Hepatocyte (in vitro differentiated cells): ENCODE results near the gene NOMO2. TPM values are rescaled to one million over a fixed set of nuclear protein-coding genes. Genes with fewer than 3 reads are reported as not detected.
"Not testable (repeated sequence)": the region's sequence is repeated elsewhere in the genome, so short reads cannot be mapped to it uniquely, and the experiment has no call there.

Experiments
- DNase-seq: peaks from one replicate; pipeline ENCODE4 v3.0.0-alpha.2; 2016; ENCODE audit warnings: low spot score
- H2AFZ ChIP-seq: fragments of 200-600 bp; sonication (generic); 2 replicates; pipeline ENCODE4 v1.6.0; 2016; ENCODE audit warnings: antibody characterized with exemption, mild to moderate bottlenecking
- H3K27ac ChIP-seq: fragments of 200-600 bp; sonication (generic); 2 replicates; pipeline ENCODE4 v1.5.1; 2016; ENCODE audit warnings: mild to moderate bottlenecking
- H3K27me3 ChIP-seq: fragments of 200-600 bp; sonication (generic); 2 replicates; pipeline ENCODE4 v1.6.1; 2016
- H3K36me3 ChIP-seq: fragments of 200-600 bp; sonication (generic); replicated peaks from 2 replicates; pipeline ENCODE4 v1.5.1; 2016; ENCODE audit warnings: low read depth; ENCODE audit not compliant: insufficient read depth
- H3K4me1 ChIP-seq: fragments of 200-600 bp; sonication (generic); 2 replicates; pipeline ENCODE4 v1.5.1; 2016; ENCODE audit warnings: mild to moderate bottlenecking, moderate library complexity; ENCODE audit not compliant: insufficient read depth
- H3K4me2 ChIP-seq: fragments of 200-600 bp; sonication (generic); 2 replicates; pipeline ENCODE4 v1.6.0; 2016
- H3K4me3 ChIP-seq: fragments of 200-600 bp; sonication (generic); 2 replicates; pipeline ENCODE4 v1.5.1; 2016; ENCODE audit warnings: mild to moderate bottlenecking
- H3K79me2 ChIP-seq: fragments of 200-600 bp; sonication (generic); 2 replicates; pipeline ENCODE4 v1.6.0; 2017; ENCODE audit warnings: mild to moderate bottlenecking
- H3K9me2 ChIP-seq: fragments of 200-600 bp; sonication (generic); replicated peaks from 2 replicates; pipeline ENCODE4 v1.6.0; 2017; ENCODE audit warnings: mild to moderate bottlenecking; ENCODE audit not compliant: insufficient read depth
- H3K9me3 ChIP-seq: fragments of 200-600 bp; sonication (generic); 2 replicates; pipeline ENCODE4 v1.5.1; 2016; ENCODE audit warnings: low read depth, mild to moderate bottlenecking
- H4K20me1 ChIP-seq: fragments of 200-600 bp; sonication (generic); 2 replicates; pipeline ENCODE4 v1.6.0; 2016; ENCODE audit warnings: mild to moderate bottlenecking; ENCODE audit not compliant: insufficient read depth, poor library complexity, severe bottlenecking
- WGBS: methylation state at CpG from one replicate; pipeline ENCODE4 v1.1.6; 2016; ENCODE audit warnings: low lambda C conversion rate; ENCODE audit errors: missing lambda C conversion rate; 5-methylcytosine and 5-hydroxymethylcytosine counted together
- polyA plus RNA-seq: library from polyadenylated mRNA; unstranded; fragments of >200 nt; fragmentation: Nextera tagmentation; extraction: Ambion mirVana; gene quantifications from 2 replicates; pipeline ENCODE4 v1.2.1, GENCODE V29; 2016
- total RNA-seq: library from RNA; depleted of rRNA; stranded (reverse); fragments of >200 nt; gene quantifications from 2 replicates; pipeline ENCODE4 v1.2.3, GENCODE V29; 2014

NOMO2 gene
- 92.8 and 94.4 TPM in 2 replicates for total RNA-seq
- 120 and 129 TPM in 2 replicates for polyA plus RNA-seq

- not testable (repeated sequence) for H3K79me2 ChIP-seq, H3K9me3 ChIP-seq, H3K36me3 ChIP-seq, DNase-seq, H2AFZ ChIP-seq, H4K20me1 ChIP-seq, H3K9me2 ChIP-seq, H3K27ac ChIP-seq, H3K27me3 ChIP-seq, H3K4me1 ChIP-seq
- H3K4me2 ChIP-seq = peak within 1 kb of the TSS; percentile 73
- 0% methylated on average over 23 of the region's 66 CpGs for WGBS
- peak within 1 kb of the TSS; percentile 26 for H3K4me3 ChIP-seq
These were observed at the start of gene NOMO2 for GRCh38 chr16:18561727-18562314. NOMO2 (minus strand) TSS chr16:18562097; CDS start chr16:18562040, 57 bp downstream.

- H3K79me2 ChIP-seq, H3K4me3 ChIP-seq, H3K4me2 ChIP-seq, H3K9me2 ChIP-seq, H3K4me1 ChIP-seq, H3K27ac ChIP-seq, H3K9me3 ChIP-seq, H4K20me1 ChIP-seq, H3K36me3 ChIP-seq, H2AFZ ChIP-seq, H3K27me3 ChIP-seq, DNase-seq: not testable (repeated sequence)
- WGBS = 74% methylated on average over 4 of the region's 4 CpGs
These were observed 48.4 kb upstream of the NOMO2 start for GRCh38 chr16:18610147-18610803.

- H3K9me2 ChIP-seq, H3K9me3 ChIP-seq, H3K4me2 ChIP-seq, DNase-seq, H3K79me2 ChIP-seq, H3K36me3 ChIP-seq, H4K20me1 ChIP-seq, H3K4me3 ChIP-seq, H3K4me1 ChIP-seq, H3K27ac ChIP-seq, H3K27me3 ChIP-seq, H2AFZ ChIP-seq: not testable (repeated sequence)
- 92% methylated on average over 6 of the region's 6 CpGs for WGBS
These were observed 46.4 kb upstream of the NOMO2 start for GRCh38 chr16:18608271-18608670.

GRCh38 chr16:18603572-18604246, 41.8 kb upstream of the NOMO2 start:
- not testable (repeated sequence) for H3K4me1 ChIP-seq, H3K79me2 ChIP-seq, DNase-seq, H3K27ac ChIP-seq, H2AFZ ChIP-seq, H3K36me3 ChIP-seq, H3K4me3 ChIP-seq, H3K9me3 ChIP-seq, H3K4me2 ChIP-seq, H3K9me2 ChIP-seq, H3K27me3 ChIP-seq, H4K20me1 ChIP-seq
- WGBS = no CpG with 5 or more reads among the region's 4 CpGs

- H3K4me3 ChIP-seq, H3K27ac ChIP-seq, H3K79me2 ChIP-seq, H3K27me3 ChIP-seq, H3K9me2 ChIP-seq, H4K20me1 ChIP-seq, H3K4me1 ChIP-seq, H3K36me3 ChIP-seq, H3K4me2 ChIP-seq, H2AFZ ChIP-seq, H3K9me3 ChIP-seq, DNase-seq: not testable (repeated sequence)
- 91% methylated on average over 1 of the region's 1 CpG for WGBS
These were observed 36.7 kb upstream of the NOMO2 start for GRCh38 chr16:18598582-18598981.

GRCh38 chr16:18597734-18598133, 35.8 kb upstream of the NOMO2 start:
- H3K27ac ChIP-seq, H3K27me3 ChIP-seq, H3K4me3 ChIP-seq, H3K9me3 ChIP-seq, H3K79me2 ChIP-seq, H4K20me1 ChIP-seq, H3K4me1 ChIP-seq, DNase-seq, H3K4me2 ChIP-seq, H2AFZ ChIP-seq, H3K9me2 ChIP-seq, H3K36me3 ChIP-seq: not testable (repeated sequence)
- WGBS = 80% methylated on average over 2 of the region's 2 CpGs

GRCh38 chr16:18597319-18597718, 35.4 kb upstream of the NOMO2 start:
- not testable (repeated sequence) for H3K27ac ChIP-seq, H4K20me1 ChIP-seq, H3K4me2 ChIP-seq, H3K36me3 ChIP-seq, H3K9me2 ChIP-seq, H3K9me3 ChIP-seq, H3K27me3 ChIP-seq, H2AFZ ChIP-seq, H3K4me3 ChIP-seq, H3K4me1 ChIP-seq, H3K79me2 ChIP-seq
- peak; percentile 11 for DNase-seq
- 42% methylated on average over 4 of the region's 4 CpGs for WGBS

GRCh38 chr16:18595796-18596195, 33.9 kb upstream of the NOMO2 start:
- H2AFZ ChIP-seq, H4K20me1 ChIP-seq, H3K9me2 ChIP-seq, DNase-seq, H3K4me1 ChIP-seq, H3K4me3 ChIP-seq, H3K36me3 ChIP-seq, H3K9me3 ChIP-seq, H3K4me2 ChIP-seq, H3K27me3 ChIP-seq, H3K79me2 ChIP-seq, H3K27ac ChIP-seq: not testable (repeated sequence)
- 91% methylated on average over 11 of the region's 11 CpGs for WGBS

GRCh38 chr16:18594880-18595279, 33.0 kb upstream of the NOMO2 start:
- not testable (repeated sequence) for H3K4me2 ChIP-seq, H3K36me3 ChIP-seq, DNase-seq, H2AFZ ChIP-seq, H3K4me1 ChIP-seq, H3K9me3 ChIP-seq, H3K9me2 ChIP-seq, H3K4me3 ChIP-seq, H3K79me2 ChIP-seq, H3K27ac ChIP-seq, H3K27me3 ChIP-seq, H4K20me1 ChIP-seq
- WGBS = 79% methylated on average over 5 of the region's 5 CpGs
